Psoas muscle (tissue), 8 donors: ENCODE measurements around the gene MT1H. TPM values are rescaled to one million over a fixed set of nuclear protein-coding genes. Genes with fewer than 3 reads are reported as not detected.

Source experiments
- ATAC-seq, 4 donors: fragments of 200-7000 bp; cut with Tn5 transposase; one replicate each; pipeline ENCODE4 v1.9.1; 2020; ENCODE audit warnings: moderate library complexity in 3 of 4, mild to moderate bottlenecking in 2 of 4
- DNase-seq, 2 donors: peaks; one replicate each; pipeline ENCODE4 v3.0.0-alpha.2; 2020
- H3K27ac ChIP-seq: fragments of 200-600 bp; one replicate; pipeline ENCODE4 v1.8.0; 2022
- H3K27me3 ChIP-seq, 3 donors: fragments of 200-600 bp in 1 of 3; one replicate each; pipeline versions ENCODE4 v1.6.1 to v1.8.0; 2013 to 2022; ENCODE audit warnings: low read length in 2 of 3, mild to moderate bottlenecking in 2 of 3, moderate library complexity in 1 of 3; ENCODE audit not compliant: insufficient read depth in 3 of 3
- H3K36me3 ChIP-seq, 2 donors: fragments of 200-600 bp in 1 of 2; one replicate each; pipeline versions ENCODE4 v1.6.1 to v1.8.0; 2013 to 2022; ENCODE audit warnings: low read depth in 1 of 2, mild to moderate bottlenecking in 1 of 2, moderate library complexity in 1 of 2; ENCODE audit not compliant: insufficient read depth in 1 of 2
- H3K4me1 ChIP-seq: fragments of 200-600 bp; one replicate; pipeline ENCODE4 v1.8.0; 2022
- H3K4me3 ChIP-seq: fragments of 200-600 bp; one replicate; pipeline ENCODE4 v1.8.0; 2022; ENCODE audit warnings: mild to moderate bottlenecking
- H3K9me3 ChIP-seq: fragments of 200-600 bp; one replicate; pipeline ENCODE4 v1.8.0; 2022
- WGBS, 3 donors: extraction: QIAGEN DNeasy Blood & Tissue Kit; methylation state at CpG; one replicate each; pipeline versions ENCODE4 v1.1.6 to v1.1.7; 2013; 5-methylcytosine and 5-hydroxymethylcytosine counted together
- intact Hi-C, 2 donors: fragments of 100-400 bp; cut with DNase I; formaldehyde crosslinking; loops; one replicate each; pipeline versions ENCODE4 v1.11.0 to v1.14.2; 2022
- polyA plus RNA-seq, 3 donors: library from polyadenylated mRNA; stranded (reverse); fragments of 200-250 nt; gene quantifications; one replicate each; pipeline ENCODE4 v1.2.3, GENCODE V29; 2013
- total RNA-seq, 4 donors: library from RNA; stranded (reverse); fragmentation: NEBNext Ultra II Directional in 2 of 4; extraction: Animal tissue kit (Norgen Biotek cat#: 25700) in 2 of 4; gene quantifications; one replicate each; pipeline versions ENCODE4 v1.2.1 to v1.2.4, GENCODE V29; 2021 to 2023
- TF ChIP-seq, protein P1 (sequence below): fragments of 200-600 bp; IDR thresholded peaks from one replicate; pipeline ENCODE4 v1.8.0; 2022; ENCODE audit warnings: antibody characterized with exemption
- donor health status: healthy with polysubstance abuse.
- donor health status: DM: no; HTN: no; CAD: no; lungs with moderate emphysema.
- donor health status: Bipolar disorder and iron deficiency.
- donor health status: healthy.
- donor health status: DM: yes; HTN: yes; CAD: no.
- donor health status: DM: no; HTN: no; CAD: no.
- donor health status: DM: no; HTN: no; CAD: no.
- donor health status: DM: yes; HTN: yes; CAD: no.

Gene MT1H
- total and polyA plus RNA-seq, 7 donors, result not detected

DNA sequence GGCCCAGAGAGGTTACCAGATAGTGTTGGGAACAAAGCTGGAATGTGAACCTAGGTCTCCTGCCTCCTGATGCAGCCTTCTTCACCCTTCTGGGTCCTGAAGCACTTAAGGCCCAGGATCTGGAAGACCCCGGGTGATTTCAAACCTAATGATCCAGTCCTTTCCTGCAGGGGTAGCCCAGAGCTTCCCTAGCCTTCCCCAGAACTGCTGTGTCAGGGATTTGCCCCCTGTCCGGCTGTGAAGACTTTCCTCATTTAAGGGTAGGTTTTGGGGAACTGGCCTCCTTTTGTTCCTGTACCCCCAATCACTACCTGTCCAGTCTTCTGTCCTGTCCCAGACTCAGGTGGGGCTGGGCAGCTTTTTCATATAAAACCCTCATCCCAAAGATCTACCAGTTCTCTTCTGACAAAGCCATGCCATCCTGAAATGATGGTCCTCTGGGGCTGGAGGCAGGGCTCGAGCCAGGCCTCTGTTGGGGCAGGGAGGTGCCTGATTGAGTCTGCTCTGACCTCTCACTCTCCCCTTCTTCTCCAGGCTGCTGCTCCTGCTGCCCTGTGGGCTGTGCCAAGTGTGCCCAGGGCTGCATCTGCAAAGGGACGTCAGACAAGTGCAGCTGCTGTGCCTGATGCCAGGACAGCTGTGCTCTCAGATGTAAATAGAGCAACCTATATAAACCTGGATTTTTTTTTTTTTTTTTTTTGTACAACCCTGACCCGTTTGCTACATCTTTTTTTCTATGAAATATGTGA, 14.0 kb downstream of the MT1H start:
- peak overlapping the region; percentile 92 for H3K27ac ChIP-seq
- H3K9me3 ChIP-seq, result no peaks in the 10 kb centered on the region
- 23 to 34% (median 31%) methylated on average over 5 of the region's 5 CpGs for WGBS, 3 donors
- ATAC-seq (peak in 1 of 4 donors; percentile 5), DNase-seq (peak in 1 of 2 donors; percentile 66)
- no peaks in the 10 kb centered on the region for H3K36me3 ChIP-seq
- peaks cover 45% of the 10 kb centered on the region for H3K4me1 ChIP-seq
- TF ChIP-seq, protein P1, sequence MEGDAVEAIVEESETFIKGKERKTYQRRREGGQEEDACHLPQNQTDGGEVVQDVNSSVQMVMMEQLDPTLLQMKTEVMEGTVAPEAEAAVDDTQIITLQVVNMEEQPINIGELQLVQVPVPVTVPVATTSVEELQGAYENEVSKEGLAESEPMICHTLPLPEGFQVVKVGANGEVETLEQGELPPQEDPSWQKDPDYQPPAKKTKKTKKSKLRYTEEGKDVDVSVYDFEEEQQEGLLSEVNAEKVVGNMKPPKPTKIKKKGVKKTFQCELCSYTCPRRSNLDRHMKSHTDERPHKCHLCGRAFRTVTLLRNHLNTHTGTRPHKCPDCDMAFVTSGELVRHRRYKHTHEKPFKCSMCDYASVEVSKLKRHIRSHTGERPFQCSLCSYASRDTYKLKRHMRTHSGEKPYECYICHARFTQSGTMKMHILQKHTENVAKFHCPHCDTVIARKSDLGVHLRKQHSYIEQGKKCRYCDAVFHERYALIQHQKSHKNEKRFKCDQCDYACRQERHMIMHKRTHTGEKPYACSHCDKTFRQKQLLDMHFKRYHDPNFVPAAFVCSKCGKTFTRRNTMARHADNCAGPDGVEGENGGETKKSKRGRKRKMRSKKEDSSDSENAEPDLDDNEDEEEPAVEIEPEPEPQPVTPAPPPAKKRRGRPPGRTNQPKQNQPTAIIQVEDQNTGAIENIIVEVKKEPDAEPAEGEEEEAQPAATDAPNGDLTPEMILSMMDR, result no peak
- intact Hi-C loops, result loop anchor here in 1 of 2 donors (2.0 kb wide), 1 partner anchor 75 kb away; the partner anchor contains the start of gene MT2A
- no peaks in the 10 kb centered on the region for H3K27me3 ChIP-seq
- peak overlapping the region; percentile 88 for H3K4me3 ChIP-seq

DNA sequence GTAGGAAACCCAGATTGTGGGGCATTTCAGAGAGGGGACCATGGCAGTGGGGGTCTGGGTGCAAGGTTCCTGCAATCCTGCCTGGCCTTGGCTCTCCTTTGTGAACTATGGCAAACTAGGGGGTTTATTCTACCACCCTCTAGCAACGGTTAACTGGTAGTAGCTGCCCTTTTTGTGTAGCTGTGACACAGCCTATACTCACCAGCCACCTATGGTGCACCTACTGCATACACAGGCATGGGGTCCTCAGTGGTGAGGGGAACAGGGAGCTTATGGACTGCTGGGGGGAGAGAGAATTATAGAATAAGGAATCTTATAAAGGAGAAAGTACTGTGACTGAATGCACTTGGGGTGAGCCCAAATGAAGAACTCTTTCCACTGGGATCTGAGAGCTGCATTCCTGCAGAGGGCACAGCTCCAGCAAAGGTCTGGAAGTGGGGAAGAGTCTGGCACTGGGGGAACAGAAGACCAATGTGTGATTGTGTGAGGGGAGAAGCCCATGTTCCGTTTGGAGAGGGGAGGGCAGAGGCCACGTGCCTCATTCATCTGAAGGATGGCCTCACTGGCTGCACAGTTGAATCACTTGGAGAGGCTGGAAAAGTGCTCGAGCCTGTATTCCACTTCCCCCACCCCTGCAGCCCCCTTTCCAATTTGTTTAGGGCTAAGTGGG, 14.8 kb downstream of the MT1H start:
- Histone ChIP-seq H3K4me1 (peaks cover 40% of the 10 kb centered on the region), H3K4me3 (peak overlapping the region; percentile 88), H3K36me3 (no peaks in the 10 kb centered on the region), H3K27me3 (no peaks in the 10 kb centered on the region), H3K27ac (peak overlapping the region; percentile 92), H3K9me3 (no peaks in the 10 kb centered on the region)
- TF ChIP-seq, protein P1, result no peak
- DNase-seq (peak; percentile 62 to 76), ATAC-seq (peak in 3 of 4 donors; percentile 8 to 29 (median 27))
- WGBS, 3 donors, result 18 to 35% (median 19%) methylated on average over 4 of the region's 4 CpGs
- intact Hi-C loops, result no loop called here

DNA sequence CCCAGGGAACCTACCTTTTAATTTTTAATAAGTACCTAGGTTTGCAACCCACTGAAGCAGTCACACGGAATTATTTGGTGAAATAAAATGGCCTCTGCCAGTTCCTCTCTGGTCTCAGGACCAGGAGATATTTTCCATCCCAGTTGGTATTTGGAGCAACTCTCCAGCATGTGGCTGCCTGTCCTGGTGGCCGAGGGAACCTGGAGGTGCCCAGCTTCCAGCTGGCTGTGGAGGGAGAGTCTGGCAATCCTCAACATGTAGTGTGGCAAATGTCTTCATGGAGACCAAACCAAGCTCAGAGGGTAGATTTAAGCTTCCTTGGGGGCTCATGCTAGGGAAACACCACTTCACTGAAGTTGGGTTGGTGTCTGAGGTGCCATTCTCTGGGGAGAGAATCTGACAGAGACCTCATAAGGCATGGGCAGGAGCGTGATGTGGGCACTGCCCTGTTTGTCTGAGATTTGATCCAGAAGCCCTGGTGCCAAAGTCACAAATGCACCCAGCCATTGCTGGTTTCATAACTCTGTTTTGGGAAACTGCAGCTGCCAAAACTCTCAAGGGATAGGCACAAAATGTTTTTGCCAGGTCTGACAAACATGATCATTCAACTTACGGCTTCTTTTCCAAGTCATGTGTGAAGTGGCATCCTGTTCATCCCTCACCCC, 15.4 kb downstream of the MT1H start:
- intact Hi-C loops, result no loop called here
- ATAC-seq (peak; percentile 29 to 49 (median 42)), DNase-seq (peak; percentile 65 to 80)

DNA sequence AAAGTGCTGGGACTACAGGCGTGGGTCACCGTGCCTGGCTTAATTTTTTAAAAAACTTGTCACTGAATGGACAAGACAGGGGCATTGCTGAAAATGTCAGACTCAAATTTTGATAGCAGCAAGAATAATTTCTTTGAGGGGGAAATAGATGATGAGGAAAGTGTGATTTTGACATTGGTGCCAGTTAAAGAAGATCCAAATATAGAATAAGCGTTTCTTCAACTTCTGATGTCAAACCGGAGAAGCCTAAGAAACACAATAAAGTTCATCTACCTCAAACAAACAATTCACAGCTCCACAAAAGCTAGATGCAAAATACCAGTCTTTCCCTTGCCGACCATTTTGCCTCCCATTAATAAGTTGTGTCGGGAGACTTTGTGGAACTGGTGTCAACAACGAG, 17.1 kb downstream of the MT1H start:
- DNase-seq (no peak), ATAC-seq (no peak)
- intact Hi-C loops, result no loop called here
- H3K9me3 ChIP-seq, result no peaks in the 10 kb centered on the region
- H3K4me1 ChIP-seq, result peaks cover 23% of the 10 kb centered on the region
- H3K27ac ChIP-seq, result no peak overlapping the region
- no peaks in the 10 kb centered on the region for H3K36me3 ChIP-seq
- TF ChIP-seq, protein P1, result no peak
- WGBS, 3 donors, result 95 to 97% (median 95%) methylated on average over 7 of the region's 7 CpGs
- H3K27me3 ChIP-seq, result no peaks in the 10 kb centered on the region
- no peak overlapping the region for H3K4me3 ChIP-seq

More for the DNA sequence above, 15.4 kb downstream of the MT1H start:
- Histone ChIP-seq H3K4me3 (peak overlapping the region; percentile 88), H3K9me3 (no peaks in the 10 kb centered on the region), H3K27ac (peak overlapping the region; percentile 92), H3K4me1 (peaks cover 38% of the 10 kb centered on the region), H3K27me3 (no peaks in the 10 kb centered on the region), H3K36me3 (no peaks in the 10 kb centered on the region)
- WGBS, 3 donors, result 22 to 30% (median 30%) methylated on average over 4 of the region's 4 CpGs
- TF ChIP-seq, protein P1, result no peak
